ENCODE measurements around the gene ERCC3. TPM values are rescaled to one million over a fixed set of nuclear protein-coding genes. Genes with fewer than 3 reads are reported as not detected.

ERCC3 gene
- total and polyA plus RNA-seq, 4 donors, result 13.4 to 52.2 (median 38.4) TPM

GRCh38 chr2:127275356-127275755 is 18.6 kb downstream of the ERCC3 start:
- Histone ChIP-seq H3K27ac (ENCODE audit: low read depth in 1 of 2, low read length in 2 of 2) (no peak overlapping the region), H3K27me3 (ENCODE audit: control insufficient read depth in 1 of 2, insufficient read depth in 2 of 2, low read length in 1 of 2) (no peaks in the 10 kb centered on the region), H3K9me3 (ENCODE audit: control insufficient read depth, low read length) (no peaks in the 10 kb centered on the region), H3K4me1 (ENCODE audit: control insufficient read depth in 1 of 2, insufficient read depth in 2 of 2, low read length in 2 of 2) (no peaks in the 10 kb centered on the region), H3K4me3 (ENCODE audit: low read length in 2 of 2) (no peak overlapping the region), H3K36me3 (ENCODE audit: control insufficient read depth in 1 of 2, insufficient read depth in 2 of 2, low read length in 1 of 2) (peaks cover 19 to 24% of the 10 kb centered on the region in 2 donors)
- WGBS, 2 donors, result 85 to 89% methylated on average over 3 of the region's 3 CpGs
- ATAC-seq (ENCODE audit: low FRiP score) (no peak), DNase-seq (no peak)
- intact Hi-C loops (cut with DNase I), result no loop called here

DNA sequence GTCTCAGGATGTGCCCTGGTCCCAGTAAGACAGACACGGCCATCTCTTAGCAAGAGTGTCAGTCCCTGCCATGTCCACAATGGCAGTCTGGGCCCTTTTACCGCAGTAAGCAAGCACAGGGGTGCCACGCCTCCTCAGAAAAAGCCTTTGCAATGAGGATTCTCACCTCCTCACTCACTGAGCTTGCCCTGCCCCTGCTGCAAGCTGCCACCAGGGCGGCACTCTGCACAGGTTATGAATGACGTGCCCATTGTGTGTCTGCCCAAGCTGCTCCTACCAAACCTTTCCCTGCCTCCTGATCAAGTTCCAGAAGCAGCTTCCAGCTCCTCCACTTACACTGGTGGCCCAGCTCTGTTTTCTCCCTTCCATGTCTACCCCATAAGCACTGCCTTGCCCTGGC is 23.3 kb downstream of the ERCC3 start:
- intact Hi-C loops (cut with DNase I), result no loop called here
- no peaks in the 10 kb centered on the region for H3K27me3 ChIP-seq (ENCODE audit: control insufficient read depth in 1 of 2, insufficient read depth in 2 of 2, low read length in 1 of 2)
- ATAC-seq (ENCODE audit: low FRiP score) (no peak), DNase-seq (no peak)
- no peaks in the 10 kb centered on the region for H3K4me1 ChIP-seq (ENCODE audit: control insufficient read depth in 1 of 2, insufficient read depth in 2 of 2, low read length in 2 of 2)
- H3K4me3 ChIP-seq (ENCODE audit: low read length in 2 of 2), result no peak overlapping the region
- no peaks in the 10 kb centered on the region for H3K9me3 ChIP-seq (ENCODE audit: control insufficient read depth, low read length)
- 97 to 98% methylated on average over 5 of the region's 5 CpGs for WGBS, 2 donors
- no peak overlapping the region for H3K27ac ChIP-seq (ENCODE audit: low read depth in 1 of 2, low read length in 2 of 2)
- H3K36me3 ChIP-seq (ENCODE audit: control insufficient read depth in 1 of 2, insufficient read depth in 2 of 2, low read length in 1 of 2), result peaks cover 15 to 22% of the 10 kb centered on the region in 2 donors

- intact Hi-C loops (cut with DNase I), result no loop called here
- ATAC-seq (ENCODE audit: low FRiP score) (no peak), DNase-seq (no peak)
- H3K4me1 ChIP-seq (ENCODE audit: control insufficient read depth in 1 of 2, insufficient read depth in 2 of 2, low read length in 2 of 2), result no peaks in the 10 kb centered on the region
- peaks cover 7 to 10% of the 10 kb centered on the region in 2 donors for H3K36me3 ChIP-seq (ENCODE audit: control insufficient read depth in 1 of 2, insufficient read depth in 2 of 2, low read length in 1 of 2)
- WGBS, 2 donors, result 63 to 69% methylated on average over 8 of the region's 8 CpGs
- H3K9me3 ChIP-seq (ENCODE audit: control insufficient read depth, low read length), result no peaks in the 10 kb centered on the region
- no peak overlapping the region for H3K4me3 ChIP-seq (ENCODE audit: low read length in 2 of 2)
- H3K27me3 ChIP-seq (ENCODE audit: control insufficient read depth in 1 of 2, insufficient read depth in 2 of 2, low read length in 1 of 2), result no peaks in the 10 kb centered on the region
- no peak overlapping the region for H3K27ac ChIP-seq (ENCODE audit: low read depth in 1 of 2, low read length in 2 of 2)
Observed at GRCh38 chr2:127261804-127262406, 32.0 kb downstream of the ERCC3 start.

- DNase-seq, result no peak
- intact Hi-C loops (cut with DNase I), result no loop called here
- Histone ChIP-seq H3K27me3 (ENCODE audit: control insufficient read depth in 1 of 2, insufficient read depth in 2 of 2, low read length in 1 of 2) (no peaks in the 10 kb centered on the region), H3K4me3 (ENCODE audit: low read length in 2 of 2) (no peak overlapping the region), H3K36me3 (ENCODE audit: control insufficient read depth in 1 of 2, insufficient read depth in 2 of 2, low read length in 1 of 2) (peaks cover 7 to 10% of the 10 kb centered on the region in 2 donors), H3K27ac (ENCODE audit: low read depth in 1 of 2, low read length in 2 of 2) (no peak overlapping the region), H3K9me3 (ENCODE audit: control insufficient read depth, low read length) (no peaks in the 10 kb centered on the region), H3K4me1 (ENCODE audit: control insufficient read depth in 1 of 2, insufficient read depth in 2 of 2, low read length in 2 of 2) (no peaks in the 10 kb centered on the region)
- no peak for ATAC-seq (ENCODE audit: low FRiP score)
- WGBS, 2 donors, result 92 to 95% methylated on average over 5 of the region's 5 CpGs
Observed at GRCh38 chr2:127259355-127259754, 34.6 kb downstream of the ERCC3 start.

GRCh38 chr2:127256866-127257265 is 37.1 kb downstream of the ERCC3 start:
- peaks cover 7 to 10% of the 10 kb centered on the region in 2 donors for H3K36me3 ChIP-seq (ENCODE audit: control insufficient read depth in 1 of 2, insufficient read depth in 2 of 2, low read length in 1 of 2)
- H3K4me1 ChIP-seq (ENCODE audit: control insufficient read depth in 1 of 2, insufficient read depth in 2 of 2, low read length in 2 of 2), result no peaks in the 10 kb centered on the region
- H3K4me3 ChIP-seq (ENCODE audit: low read length in 2 of 2), result no peak overlapping the region
- intact Hi-C loops (cut with DNase I), result no loop called here
- no peaks in the 10 kb centered on the region for H3K9me3 ChIP-seq (ENCODE audit: control insufficient read depth, low read length)
- no peak overlapping the region for H3K27ac ChIP-seq (ENCODE audit: low read depth in 1 of 2, low read length in 2 of 2)
- ATAC-seq (ENCODE audit: low FRiP score), result no peak
- H3K27me3 ChIP-seq (ENCODE audit: control insufficient read depth in 1 of 2, insufficient read depth in 2 of 2, low read length in 1 of 2), result no peaks in the 10 kb centered on the region
- DNase-seq, result no peak
- 73 to 75% methylated on average over 8 of the region's 8 CpGs for WGBS, 2 donors

- no peak for ATAC-seq (ENCODE audit: low FRiP score)
- intact Hi-C loops (cut with DNase I), result no loop called here
- no peaks in the 10 kb centered on the region for H3K4me1 ChIP-seq (ENCODE audit: control insufficient read depth in 1 of 2, insufficient read depth in 2 of 2, low read length in 2 of 2)
- H3K27ac ChIP-seq (ENCODE audit: low read depth in 1 of 2, low read length in 2 of 2), result no peak overlapping the region
- H3K4me3 ChIP-seq (ENCODE audit: low read length in 2 of 2), result no peak overlapping the region
- H3K9me3 ChIP-seq (ENCODE audit: control insufficient read depth, low read length), result no peaks in the 10 kb centered on the region
- WGBS, 2 donors, result 92 to 96% methylated on average over 3 of the region's 3 CpGs
- H3K27me3 ChIP-seq (ENCODE audit: control insufficient read depth in 1 of 2, insufficient read depth in 2 of 2, low read length in 1 of 2), result no peaks in the 10 kb centered on the region
- peaks cover 7 to 10% of the 10 kb centered on the region in 2 donors for H3K36me3 ChIP-seq (ENCODE audit: control insufficient read depth in 1 of 2, insufficient read depth in 2 of 2, low read length in 1 of 2)
- no peak for DNase-seq
Observed at GRCh38 chr2:127256381-127256780, 37.6 kb downstream of the ERCC3 start.

- H3K4me1 ChIP-seq (ENCODE audit: control insufficient read depth in 1 of 2, insufficient read depth in 2 of 2, low read length in 2 of 2), result no peaks in the 10 kb centered on the region
- H3K36me3 ChIP-seq (ENCODE audit: control insufficient read depth in 1 of 2, insufficient read depth in 2 of 2, low read length in 1 of 2), result peaks cover 7 to 10% of the 10 kb centered on the region in 2 donors
- intact Hi-C loops (cut with DNase I), result no loop called here
- ATAC-seq (ENCODE audit: low FRiP score) (no peak), DNase-seq (no peak)
- 94 to 98% methylated on average over 6 of the region's 6 CpGs for whole genome bisulfite sequencing, 2 donors
- no peaks in the 10 kb centered on the region for H3K9me3 ChIP-seq (ENCODE audit: control insufficient read depth, low read length)
- H3K4me3 ChIP-seq (ENCODE audit: low read length in 2 of 2), result no peak overlapping the region
- no peak overlapping the region for H3K27ac ChIP-seq (ENCODE audit: low read depth in 1 of 2, low read length in 2 of 2)
- H3K27me3 ChIP-seq (ENCODE audit: control insufficient read depth in 1 of 2, insufficient read depth in 2 of 2, low read length in 1 of 2), result no peaks in the 10 kb centered on the region
Observed at GRCh38 chr2:127255721-127256120, 38.2 kb downstream of the ERCC3 start.

DNA sequence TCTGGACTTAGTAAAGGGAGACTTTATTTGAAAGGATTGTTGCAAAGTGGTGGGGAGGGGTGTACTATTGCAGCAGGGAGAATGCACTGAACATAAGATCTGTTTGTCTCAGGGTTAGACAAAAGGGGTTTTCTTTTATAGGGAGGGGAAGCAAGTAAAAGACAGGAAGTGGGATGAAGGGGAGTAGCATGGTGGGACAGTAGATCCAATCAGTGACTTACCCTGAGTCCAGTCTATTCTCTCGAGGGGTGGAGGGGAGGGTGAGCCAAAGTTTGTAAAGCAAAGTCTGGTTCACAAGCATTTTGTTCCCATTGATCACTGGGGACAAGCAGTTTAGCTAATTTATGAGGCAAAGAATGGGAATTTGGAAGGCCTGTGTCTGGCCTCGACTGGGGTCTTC is 38.8 kb downstream of the ERCC3 start:
- WGBS, 2 donors, result 61 to 65% methylated on average over 2 of the region's 2 CpGs

DNA sequence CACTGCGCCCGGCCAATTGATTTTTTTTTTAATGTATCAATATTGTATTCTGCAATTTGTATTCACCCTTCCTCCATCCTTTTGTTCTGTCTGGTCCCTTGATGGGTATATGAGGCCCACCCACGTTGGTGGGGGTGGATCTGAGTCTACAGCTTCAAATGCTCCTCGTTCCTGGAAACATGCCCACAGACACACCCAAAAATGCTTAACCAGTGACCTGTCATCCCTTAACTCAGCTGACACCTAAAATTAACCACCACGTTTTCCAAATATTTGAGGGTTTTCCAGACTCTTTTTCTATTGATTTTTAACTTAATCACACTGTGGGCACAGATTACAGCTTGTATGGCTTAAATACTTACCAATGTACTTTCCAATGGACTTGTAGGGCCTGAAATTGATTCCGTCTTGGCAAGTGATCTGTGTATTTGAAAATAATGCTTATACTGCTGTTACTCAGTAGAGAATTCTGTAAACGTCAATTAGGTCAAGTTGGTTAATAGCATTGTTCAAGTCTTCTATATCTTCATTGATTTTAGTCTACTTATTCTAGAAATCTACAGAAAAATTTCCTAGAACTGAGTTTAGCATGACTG is 39.5 kb downstream of the ERCC3 start:
- ATAC-seq (ENCODE audit: low FRiP score) (no peak), DNase-seq (no peak)
- H3K9me3 ChIP-seq (ENCODE audit: control insufficient read depth, low read length), result no peaks in the 10 kb centered on the region
- H3K36me3 ChIP-seq (ENCODE audit: control insufficient read depth in 1 of 2, insufficient read depth in 2 of 2, low read length in 1 of 2), result peaks cover 4 to 5% of the 10 kb centered on the region in 2 donors
- no peak overlapping the region for H3K4me3 ChIP-seq (ENCODE audit: low read length in 2 of 2)
- no peak overlapping the region for H3K27ac ChIP-seq (ENCODE audit: low read depth in 1 of 2, low read length in 2 of 2)
- WGBS, 2 donors, result 78 to 80% methylated on average over 7 of the region's 7 CpGs
- intact Hi-C loops (cut with DNase I), result no loop called here
- no peaks in the 10 kb centered on the region for H3K4me1 ChIP-seq (ENCODE audit: control insufficient read depth in 1 of 2, insufficient read depth in 2 of 2, low read length in 2 of 2)
- H3K27me3 ChIP-seq (ENCODE audit: control insufficient read depth in 1 of 2, insufficient read depth in 2 of 2, low read length in 1 of 2), result no peaks in the 10 kb centered on the region

More for the DNA sequence above, 38.8 kb downstream of the ERCC3 start:
- no peaks in the 10 kb centered on the region for H3K4me1 ChIP-seq (ENCODE audit: control insufficient read depth in 1 of 2, insufficient read depth in 2 of 2, low read length in 2 of 2)
- intact Hi-C loops (cut with DNase I), result no loop called here
- peaks cover 7 to 8% of the 10 kb centered on the region in 2 donors for H3K36me3 ChIP-seq (ENCODE audit: control insufficient read depth in 1 of 2, insufficient read depth in 2 of 2, low read length in 1 of 2)
- ATAC-seq (ENCODE audit: low FRiP score), result no peak
- H3K27me3 ChIP-seq (ENCODE audit: control insufficient read depth in 1 of 2, insufficient read depth in 2 of 2, low read length in 1 of 2), result no peaks in the 10 kb centered on the region
- DNase-seq, result no peak
- no peak overlapping the region for H3K4me3 ChIP-seq (ENCODE audit: low read length in 2 of 2)
- no peak overlapping the region for H3K27ac ChIP-seq (ENCODE audit: low read depth in 1 of 2, low read length in 2 of 2)
- H3K9me3 ChIP-seq (ENCODE audit: control insufficient read depth, low read length), result no peaks in the 10 kb centered on the region

Measured in aorta (tissue), 5 donors.